ENCODE results near the gene ZNRF1. TPM values are rescaled to one million over a fixed set of nuclear protein-coding genes. Genes with fewer than 3 reads are reported as not detected.

Gene ZNRF1
- total and polyA plus RNA-seq, 2 of the 13 experiments (the other 11 are each of a cell fraction or from before 2014, with no cell fraction given): 43.9 to 58.7 TPM

DNA sequence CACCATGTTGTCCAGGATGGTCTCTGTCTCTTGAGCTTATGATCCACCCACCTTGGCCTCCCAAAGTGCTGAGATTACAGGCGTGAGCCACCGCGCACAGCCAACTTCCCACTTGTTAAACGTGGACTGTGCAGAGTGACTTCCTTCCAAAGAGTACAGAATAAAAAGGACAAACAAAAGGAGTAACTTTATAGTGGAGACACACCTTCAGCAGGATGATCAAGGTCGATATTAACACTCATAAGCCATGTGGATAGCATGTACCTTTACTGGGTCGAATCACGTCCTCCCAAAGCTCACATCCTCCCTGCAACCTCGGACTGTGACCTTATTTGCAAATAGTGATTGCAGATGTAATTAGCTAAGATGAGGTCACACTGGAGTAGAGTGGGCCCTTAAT, 139.4 kb downstream of the ZNRF1 start (continued):
- TF ChIP-seq, protein P1, sequence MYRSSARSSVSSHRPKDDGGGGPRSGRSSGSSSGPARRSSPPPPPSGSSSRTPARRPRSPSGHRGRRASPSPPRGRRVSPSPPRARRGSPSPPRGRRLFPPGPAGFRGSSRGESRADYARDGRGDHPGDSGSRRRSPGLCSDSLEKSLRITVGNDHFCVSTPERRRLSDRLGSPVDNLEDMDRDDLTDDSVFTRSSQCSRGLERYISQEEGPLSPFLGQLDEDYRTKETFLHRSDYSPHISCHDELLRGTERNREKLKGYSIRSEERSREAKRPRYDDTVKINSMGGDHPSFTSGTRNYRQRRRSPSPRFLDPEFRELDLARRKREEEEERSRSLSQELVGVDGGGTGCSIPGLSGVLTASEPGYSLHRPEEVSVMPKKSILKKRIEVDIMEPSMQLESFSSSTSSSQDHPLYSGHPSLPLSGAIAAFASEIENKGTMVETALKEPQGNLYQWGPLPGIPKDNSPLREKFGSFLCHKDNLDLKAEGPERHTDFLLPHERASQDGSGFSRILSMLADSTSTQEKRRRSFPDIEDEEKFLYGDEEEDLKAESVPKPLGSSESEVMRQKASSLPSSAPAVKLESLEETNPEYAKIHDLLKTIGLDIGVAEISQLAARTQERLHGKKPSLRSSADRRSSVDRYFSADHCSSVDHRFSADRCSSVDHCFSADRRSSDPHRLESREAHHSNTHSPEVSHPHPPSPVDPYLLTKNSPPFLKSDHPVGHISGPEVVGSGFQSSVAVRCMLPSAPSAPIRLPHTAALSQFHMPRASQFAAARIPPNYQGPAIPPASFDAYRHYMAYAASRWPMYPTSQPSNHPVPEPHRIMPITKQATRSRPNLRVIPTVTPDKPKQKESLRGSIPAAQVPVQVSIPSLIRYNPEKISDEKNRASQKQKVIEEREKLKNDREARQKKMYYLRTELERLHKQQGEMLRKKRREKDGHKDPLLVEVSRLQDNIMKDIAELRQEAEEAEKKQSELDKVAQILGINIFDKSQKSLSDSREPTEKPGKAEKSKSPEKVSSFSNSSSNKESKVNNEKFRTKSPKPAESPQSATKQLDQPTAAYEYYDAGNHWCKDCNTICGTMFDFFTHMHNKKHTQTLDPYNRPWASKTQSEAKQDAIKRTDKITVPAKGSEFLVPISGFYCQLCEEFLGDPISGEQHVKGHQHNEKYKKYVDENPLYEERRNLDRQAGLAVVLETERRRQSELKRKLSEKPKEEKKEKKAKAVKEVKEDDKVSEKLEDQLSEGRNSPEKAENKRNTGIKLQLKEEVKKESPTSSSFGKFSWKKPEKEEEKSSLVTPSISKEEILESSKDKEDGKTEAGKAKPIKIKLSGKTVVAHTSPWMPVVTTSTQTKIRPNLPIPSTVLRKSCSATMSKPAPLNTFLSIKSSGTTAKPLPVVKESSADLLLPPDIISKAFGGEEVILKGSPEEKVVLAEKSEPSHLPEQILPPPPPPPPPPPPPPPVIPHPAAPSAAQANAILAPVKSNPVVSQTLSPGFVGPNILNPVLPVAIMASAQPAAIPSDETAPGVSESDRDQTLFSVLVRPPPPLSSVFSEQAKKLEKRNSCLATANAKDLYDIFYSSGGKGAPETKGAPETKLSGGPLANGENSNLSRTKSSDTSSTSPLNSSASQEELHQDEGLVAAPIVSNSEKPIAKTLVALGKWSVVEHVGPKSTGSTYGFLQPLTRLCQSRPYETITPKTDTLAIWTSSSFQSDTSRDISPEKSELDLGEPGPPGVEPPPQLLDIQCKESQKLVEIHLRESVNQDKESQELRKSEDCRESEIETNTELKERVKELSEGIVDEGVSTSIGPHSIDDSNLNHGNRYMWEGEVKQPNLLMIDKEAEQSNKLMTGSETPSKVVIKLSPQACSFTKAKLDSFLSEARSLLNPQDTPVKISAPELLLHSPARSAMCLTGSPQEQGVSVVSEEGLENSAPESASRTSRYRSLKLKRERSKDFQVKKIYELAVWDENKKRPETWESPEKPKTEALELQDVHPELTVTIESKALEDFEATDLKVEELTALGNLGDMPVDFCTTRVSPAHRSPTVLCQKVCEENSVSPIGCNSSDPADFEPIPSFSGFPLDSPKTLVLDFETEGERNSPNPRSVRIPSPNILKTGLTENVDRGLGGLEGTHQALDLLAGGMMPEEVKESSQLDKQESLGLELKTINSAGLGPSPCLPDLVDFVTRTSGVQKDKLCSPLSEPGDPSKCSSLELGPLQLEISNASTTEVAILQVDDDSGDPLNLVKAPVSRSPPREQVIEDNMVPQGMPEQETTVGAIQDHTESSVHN (CRISPR knock-in tag; IDR thresholded peaks at IDR 0.05): no peak

DNA sequence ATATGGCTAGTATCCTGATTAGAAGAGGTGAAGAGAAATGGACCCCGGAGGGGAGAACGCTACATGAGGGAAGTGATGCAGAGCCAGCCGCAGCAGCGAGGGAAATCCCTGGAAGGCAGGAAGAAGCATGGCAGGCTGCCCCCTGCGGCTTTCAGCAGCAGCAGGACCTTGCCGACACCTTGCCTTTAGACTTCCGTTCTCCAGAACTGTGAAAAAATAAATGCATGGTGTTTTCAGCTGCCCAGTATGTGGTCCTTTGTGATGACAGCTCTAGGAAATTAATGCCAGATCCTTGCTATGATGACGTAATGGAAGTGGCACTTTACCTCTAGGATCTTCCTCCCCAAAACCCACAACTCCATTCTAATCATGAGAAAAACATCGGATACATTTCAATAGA, 139.8 kb downstream of the ZNRF1 start:
- WGBS (ENCODE audit: low lambda C conversion rate): 96% methylated on average over 9 of the region's 9 CpGs
- no peak overlapping the region for H3K4me2 ChIP-seq (ENCODE audit: low read depth, low read length)
- H4K20me1 ChIP-seq (ENCODE audit: insufficient read depth, low read length): no peaks in the 10 kb centered on the region
- TF ChIP-seq XBP1 (CRISPR knock-in tag; IDR thresholded peaks at IDR 0.05) (no peak), SRY (CRISPR knock-in tag; IDR thresholded peaks at IDR 0.05) (no peak), HMGA1 (CRISPR knock-in tag; conservative IDR thresholded peaks at IDR 0.05) (no peak), SOX6 (IDR thresholded peaks at IDR 0.05) (no peak), SOX6 (CRISPR knock-in tag; IDR thresholded peaks at IDR 0.05) (no peak), ATF7 (IDR thresholded peaks at IDR 0.05) (0 out of 2 replicates have a peak, but pooled peaks have one; percentile 15), ATF7 (CRISPR knock-in tag; IDR thresholded peaks at IDR 0.05) (no peak), ZNF572 (CRISPR knock-in tag; IDR thresholded peaks at IDR 0.05) (no peak)
- TF ChIP-seq, protein P2, sequence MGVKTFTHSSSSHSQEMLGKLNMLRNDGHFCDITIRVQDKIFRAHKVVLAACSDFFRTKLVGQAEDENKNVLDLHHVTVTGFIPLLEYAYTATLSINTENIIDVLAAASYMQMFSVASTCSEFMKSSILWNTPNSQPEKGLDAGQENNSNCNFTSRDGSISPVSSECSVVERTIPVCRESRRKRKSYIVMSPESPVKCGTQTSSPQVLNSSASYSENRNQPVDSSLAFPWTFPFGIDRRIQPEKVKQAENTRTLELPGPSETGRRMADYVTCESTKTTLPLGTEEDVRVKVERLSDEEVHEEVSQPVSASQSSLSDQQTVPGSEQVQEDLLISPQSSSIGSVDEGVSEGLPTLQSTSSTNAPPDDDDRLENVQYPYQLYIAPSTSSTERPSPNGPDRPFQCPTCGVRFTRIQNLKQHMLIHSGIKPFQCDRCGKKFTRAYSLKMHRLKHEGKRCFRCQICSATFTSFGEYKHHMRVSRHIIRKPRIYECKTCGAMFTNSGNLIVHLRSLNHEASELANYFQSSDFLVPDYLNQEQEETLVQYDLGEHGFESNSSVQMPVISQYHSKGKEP (CRISPR knock-in tag; IDR thresholded peaks at IDR 0.05): no peak
- TF ChIP-seq, protein P3, sequence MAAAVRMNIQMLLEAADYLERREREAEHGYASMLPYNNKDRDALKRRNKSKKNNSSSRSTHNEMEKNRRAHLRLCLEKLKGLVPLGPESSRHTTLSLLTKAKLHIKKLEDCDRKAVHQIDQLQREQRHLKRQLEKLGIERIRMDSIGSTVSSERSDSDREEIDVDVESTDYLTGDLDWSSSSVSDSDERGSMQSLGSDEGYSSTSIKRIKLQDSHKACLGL (CRISPR knock-in tag; IDR thresholded peaks at IDR 0.05): no peak
- H3K27me3 ChIP-seq (ENCODE audit: control insufficient read depth in 1 of 2, insufficient read depth in 2 of 2, low read length in 2 of 2): no peaks in the 10 kb centered on the region
- intact Hi-C loops (cut with micrococcal nuclease; ENCODE audit: unreplicated experiment): no loop called here
- BruUV-seq (replicated peaks): no TSS peak
- in situ Hi-C loops (cut with HindIII; ENCODE audit: extremely low pct_ligation_motif_present, low pct_unique_long_range_greater_than_20kb): no loop called here
- no peak for ATAC-seq
- ChIA-PET POLR2A (no interaction called here), CTCF (ENCODE audit: low intra/inter-chr PET ratio, low total read pairs) (no interaction called here)
- no peaks in the 10 kb centered on the region for H3K79me2 ChIP-seq (ENCODE audit: insufficient read depth, low read length)
- H3K4me1 ChIP-seq (ENCODE audit: insufficient read depth, low read length): no peaks in the 10 kb centered on the region
- H3K36me3 ChIP-seq (replicated peaks in 1 of 2; ENCODE audit: control insufficient read depth in 1 of 2, insufficient read depth in 2 of 2, low read length in 2 of 2): no peaks in the 10 kb centered on the region
- DNase-seq (ENCODE audit: low spot score): no peak
- no peak overlapping the region for H3K4me3 ChIP-seq (replicated peaks in 1 of 3; ENCODE audit: insufficient read depth in 1 of 3, low read depth in 2 of 3, low read length in 3 of 3)
- H3K9me3 ChIP-seq (ENCODE audit: low read length): no peaks in the 10 kb centered on the region
- H3K9ac ChIP-seq (ENCODE audit: insufficient read depth, low read depth, low read length): no peak overlapping the region
- H2AFZ ChIP-seq (ENCODE audit: low read length): no peak overlapping the region
- no peak overlapping the region for H3K27ac ChIP-seq (ENCODE audit: extremely low read length, insufficient read depth, low read length)
- no peak for FAIRE-seq

Measured in HepG2 (cell line).